Neural crest cell (in vitro differentiated cells): ENCODE results near the gene KLHDC4. TPM values are rescaled to one million over a fixed set of nuclear protein-coding genes. Genes with fewer than 3 reads are reported as not detected.

Experiments used
- DNase-seq: peaks from one replicate; pipeline ENCODE4 v3.0.0; 2021; ENCODE audit warnings: low read depth, mixed read lengths, low spot score
- H3K27ac Mint-ChIP-seq: one replicate; pipeline ENCODE4 v1.8.0; 2021; ENCODE audit warnings: mild to moderate bottlenecking, mixed read lengths; ENCODE audit not compliant: unreplicated experiment
- H3K27me3 Mint-ChIP-seq: 2 replicates; pipeline ENCODE4 v1.8.0; 2021; ENCODE audit warnings: low read depth, mild to moderate bottlenecking, mixed read lengths
- H3K36me3 Mint-ChIP-seq: 2 replicates; pipeline ENCODE4 v1.8.0; 2021; ENCODE audit warnings: low read depth, mild to moderate bottlenecking, mixed read lengths
- H3K4me1 Mint-ChIP-seq: 2 replicates; pipeline ENCODE4 v1.8.0; 2021; ENCODE audit warnings: mixed read lengths
- H3K4me3 Mint-ChIP-seq: one replicate; pipeline ENCODE4 v1.8.0; 2021; ENCODE audit warnings: mild to moderate bottlenecking, mixed read lengths
- H3K9me3 Mint-ChIP-seq: 2 replicates; pipeline ENCODE4 v1.8.0; 2021; ENCODE audit warnings: mixed read lengths
- CTCF ChIP-seq: fragments of 200-600 bp; sonication (generic); conservative IDR thresholded peaks from 2 replicates; pipeline ENCODE4 v1.5.0; 2021; ENCODE audit warnings: antibody characterized with exemption, mild to moderate bottlenecking
- total RNA-seq: library from RNA; stranded (reverse); gene quantifications from 2 replicates; pipeline ENCODE4 v1.2.1, GENCODE V29; 2021

The KLHDC4 gene
- total RNA-seq, 1 donor from 2014 or later: 57.0 TPM

- H3K4me3 Mint-ChIP-seq: no peak overlapping the region
- TF ChIP-seq CTCF: no peak
- no peak overlapping the region for H3K27ac Mint-ChIP-seq
- no peaks in the 10 kb centered on the region for H3K4me1 Mint-ChIP-seq
- H3K36me3 Mint-ChIP-seq: no peaks in the 10 kb centered on the region
- no peak for DNase-seq
- no peaks in the 10 kb centered on the region for H3K9me3 Mint-ChIP-seq
- H3K27me3 Mint-ChIP-seq: no peaks in the 10 kb centered on the region
Measured at GRCh38 chr16:87686697-87687096, 79.1 kb downstream of the KLHDC4 start.

- no peaks in the 10 kb centered on the region for H3K27me3 Mint-ChIP-seq
- TF ChIP-seq CTCF: no peak
- H3K4me1 Mint-ChIP-seq: no peaks in the 10 kb centered on the region
- no peak overlapping the region for H3K27ac Mint-ChIP-seq
- H3K4me3 Mint-ChIP-seq: no peak overlapping the region
- no peaks in the 10 kb centered on the region for H3K9me3 Mint-ChIP-seq
- DNase-seq: no peak
- H3K36me3 Mint-ChIP-seq: no peaks in the 10 kb centered on the region
Measured at GRCh38 chr16:87685766-87686165, 80.0 kb downstream of the KLHDC4 start.

- Mint-ChIP-seq H3K27me3 (no peaks in the 10 kb centered on the region), H3K27ac (no peak overlapping the region), H3K4me1 (no peaks in the 10 kb centered on the region), H3K9me3 (no peaks in the 10 kb centered on the region), H3K36me3 (no peaks in the 10 kb centered on the region), H3K4me3 (no peak overlapping the region)
- DNase-seq: no peak
- no peak for TF ChIP-seq CTCF
Measured at GRCh38 chr16:87685405-87685755, 80.4 kb downstream of the KLHDC4 start.

- H3K27me3 Mint-ChIP-seq: no peaks in the 10 kb centered on the region
- no peaks in the 10 kb centered on the region for H3K9me3 Mint-ChIP-seq
- H3K27ac Mint-ChIP-seq: no peak overlapping the region
- no peak for DNase-seq
- no peaks in the 10 kb centered on the region for H3K4me1 Mint-ChIP-seq
- no peak for TF ChIP-seq CTCF
- H3K4me3 Mint-ChIP-seq: no peak overlapping the region
- H3K36me3 Mint-ChIP-seq: no peaks in the 10 kb centered on the region
Measured at GRCh38 chr16:87684711-87685404, 80.9 kb downstream of the KLHDC4 start.

GRCh38 chr16:87684106-87684677 lies 81.6 kb downstream of the KLHDC4 start:
- no peaks in the 10 kb centered on the region for H3K4me1 Mint-ChIP-seq

More at GRCh38 chr16:87684106-87684677, 81.6 kb downstream of the KLHDC4 start:
- TF ChIP-seq CTCF: no peak
- H3K27ac Mint-ChIP-seq: no peak overlapping the region
- no peaks in the 10 kb centered on the region for H3K36me3 Mint-ChIP-seq
- no peaks in the 10 kb centered on the region for H3K9me3 Mint-ChIP-seq
- H3K27me3 Mint-ChIP-seq: no peaks in the 10 kb centered on the region
- no peak for DNase-seq
- H3K4me3 Mint-ChIP-seq: no peak overlapping the region
